GM20431 (cell line): ENCODE measurements around the gene SLU7.

Source experiments
- in situ Hi-C: fragments of 300-500 bp; cut with MseI, MboI; formaldehyde crosslinking; loops from one replicate; pipeline ENCODE4 v1.15.0; 2020; ENCODE audit warnings: low sequenced_read_pairs; ENCODE audit not compliant: unreplicated experiment

SLU7 gene

GRCh38 chr5:160418561-160419457 lies at the start of gene SLU7:
Gene SLU7 (minus strand): TSS chr5:160419081. CDS start chr5:160415294, 3,787 bp downstream.
- in situ Hi-C loops: no loop called here

GRCh38 chr5:160468363-160468975 lies 49.6 kb upstream of the SLU7 start:
- in situ Hi-C loops: no loop called here

GRCh38 chr5:160467555-160468362 lies 48.9 kb upstream of the SLU7 start:
- in situ Hi-C loops: no loop called here

- in situ Hi-C loops: no loop called here
Measured at GRCh38 chr5:160466889-160467554, 48.1 kb upstream of the SLU7 start.

- in situ Hi-C loops: no loop called here
Measured at GRCh38 chr5:160466116-160466515, 47.2 kb upstream of the SLU7 start.

GRCh38 chr5:160464466-160464797 lies 45.6 kb upstream of the SLU7 start:
- in situ Hi-C loops: no loop called here

GRCh38 chr5:160463740-160464465 lies 45.0 kb upstream of the SLU7 start:
- in situ Hi-C loops: no loop called here

- in situ Hi-C loops: no loop called here
Measured at GRCh38 chr5:160463227-160463626, 44.3 kb upstream of the SLU7 start.

- in situ Hi-C loops: no loop called here
Measured at GRCh38 chr5:160462167-160462566, 43.3 kb upstream of the SLU7 start.

- in situ Hi-C loops: no loop called here
Measured at GRCh38 chr5:160461378-160461777, 42.5 kb upstream of the SLU7 start.

- in situ Hi-C loops: no loop called here
Measured at GRCh38 chr5:160460377-160461049, 41.6 kb upstream of the SLU7 start.

GRCh38 chr5:160458806-160459800 lies 40.2 kb upstream of the SLU7 start:
- in situ Hi-C loops: no loop called here

GRCh38 chr5:160457252-160457651 lies 38.4 kb upstream of the SLU7 start:
- in situ Hi-C loops: no loop called here

GRCh38 chr5:160456480-160457177 lies 37.7 kb upstream of the SLU7 start:
- in situ Hi-C loops: no loop called here

- in situ Hi-C loops: no loop called here
Measured at GRCh38 chr5:160455600-160455999, 36.7 kb upstream of the SLU7 start.

- in situ Hi-C loops: no loop called here
Measured at GRCh38 chr5:160453751-160454150, 34.9 kb upstream of the SLU7 start.

- in situ Hi-C loops: no loop called here
Measured at GRCh38 chr5:160452795-160453194, 33.9 kb upstream of the SLU7 start.
